Glutamatergic neuron (in vitro differentiated cells): Measurements from ENCODE around the gene STXBP5. TPM values are rescaled to one million over a fixed set of nuclear protein-coding genes. Genes with fewer than 3 reads are reported as not detected.

Source experiments
- DNase-seq: peaks from one replicate; pipeline ENCODE4 v3.0.0; 2022
- H3K27ac Mint-ChIP-seq: one replicate; pipeline ENCODE4 v1.8.0; 2020; ENCODE audit warnings: mild to moderate bottlenecking, mixed read lengths, inconsistent platforms; ENCODE audit not compliant: unreplicated experiment
- H3K27me3 Mint-ChIP-seq: one replicate; pipeline ENCODE4 v1.8.0; 2020; ENCODE audit warnings: mild to moderate bottlenecking, moderate library complexity, mixed read lengths, inconsistent platforms; ENCODE audit not compliant: unreplicated experiment
- H3K36me3 Mint-ChIP-seq: one replicate; pipeline ENCODE4 v1.8.0; 2020; ENCODE audit warnings: mild to moderate bottlenecking, mixed read lengths, inconsistent platforms; ENCODE audit not compliant: unreplicated experiment
- H3K4me1 Mint-ChIP-seq: one replicate; pipeline ENCODE4 v1.8.0; 2020; ENCODE audit warnings: mild to moderate bottlenecking, low read depth, mixed read lengths, inconsistent platforms; ENCODE audit not compliant: unreplicated experiment
- H3K4me3 Mint-ChIP-seq: one replicate; pipeline ENCODE4 v1.8.0; 2020; ENCODE audit warnings: mild to moderate bottlenecking, mixed read lengths, inconsistent platforms; ENCODE audit not compliant: unreplicated experiment
- H3K9me3 Mint-ChIP-seq: one replicate; pipeline ENCODE4 v1.8.0; 2020; ENCODE audit warnings: mild to moderate bottlenecking, moderate library complexity, mixed read lengths, inconsistent platforms; ENCODE audit not compliant: unreplicated experiment
- CTCF ChIP-seq: fragments of 200-600 bp; sonication (generic); IDR thresholded peaks from one replicate; pipeline ENCODE4 v1.5.0; 2021; ENCODE audit not compliant: partially characterized antibody, unreplicated experiment
- total RNA-seq: library from RNA; stranded (reverse); fragmentation: NEBNext Ultra II Directional; extraction: Animal tissue kit (Norgen Biotek cat#: 25700); gene quantifications from one replicate; pipeline ENCODE4 v1.2.1, GENCODE V29; 2021; ENCODE audit not compliant: unreplicated experiment

The STXBP5 gene
- total RNA-seq, 1 donor from 2014 or later: 14.6 TPM

GRCh38 chr6:147423111-147423510, 218.9 kb downstream of the STXBP5 start:
- no peak for DNase-seq
- no peaks in the 10 kb centered on the region for H3K36me3 Mint-ChIP-seq

GRCh38 chr6:147429794-147430193, 225.6 kb downstream of the STXBP5 start:
- Mint-ChIP-seq H3K4me3 (no peak overlapping the region), H3K4me1 (no peaks in the 10 kb centered on the region), H3K36me3 (no peaks in the 10 kb centered on the region), H3K27me3 (peaks cover 3% of the 10 kb centered on the region), H3K27ac (no peak overlapping the region), H3K9me3 (peaks cover 2% of the 10 kb centered on the region)
- no peak for DNase-seq
- no peak for TF ChIP-seq CTCF

More at GRCh38 chr6:147423111-147423510, 218.9 kb downstream of the STXBP5 start:
- no peak overlapping the region for H3K27ac Mint-ChIP-seq
- TF ChIP-seq CTCF: no peak
- H3K27me3 Mint-ChIP-seq: no peaks in the 10 kb centered on the region
- H3K4me1 Mint-ChIP-seq: no peaks in the 10 kb centered on the region
- no peak overlapping the region for H3K4me3 Mint-ChIP-seq
- peaks cover 2% of the 10 kb centered on the region for H3K9me3 Mint-ChIP-seq

DNA sequence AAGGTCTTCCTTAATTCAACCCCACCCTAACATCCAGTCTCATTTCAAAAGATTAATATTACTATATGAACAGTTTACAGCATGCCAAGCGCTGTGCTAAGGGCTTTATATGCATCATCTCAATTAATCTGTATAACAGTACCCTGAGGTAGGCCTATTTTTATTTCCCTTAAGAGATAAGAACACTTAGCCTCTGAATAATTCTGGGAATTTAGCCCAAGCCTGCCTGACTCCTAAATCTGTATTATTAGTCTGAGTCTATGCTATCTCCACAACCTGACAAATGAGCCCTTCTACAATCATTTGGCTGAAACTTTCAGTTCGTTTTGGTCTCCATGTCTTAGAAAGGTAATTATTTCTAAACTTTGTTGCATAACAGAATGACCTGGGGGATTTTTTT, 226.6 kb downstream of the STXBP5 start:
- H3K9me3 Mint-ChIP-seq: no peaks in the 10 kb centered on the region

DNA sequence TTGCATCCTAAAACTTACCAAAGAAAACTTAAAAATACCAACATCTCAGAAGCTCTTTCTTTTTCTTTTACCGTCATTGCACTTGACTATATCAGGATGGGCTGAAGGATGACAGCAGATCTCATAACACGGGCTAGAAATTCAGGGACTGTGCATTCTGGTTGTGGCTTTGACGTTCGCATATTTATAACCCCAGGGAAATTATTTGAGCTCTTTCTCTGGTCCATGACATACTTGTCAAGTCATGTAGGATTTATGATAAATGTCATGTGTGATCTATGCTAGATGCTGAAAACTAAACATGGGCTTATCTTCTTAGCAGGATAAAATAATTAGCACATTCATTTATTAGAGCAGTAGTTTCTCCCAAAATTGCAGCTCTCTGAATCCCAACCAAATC, 229.9 kb downstream of the STXBP5 start:
- no peaks in the 10 kb centered on the region for H3K36me3 Mint-ChIP-seq
- DNase-seq: no peak
- H3K9me3 Mint-ChIP-seq: no peaks in the 10 kb centered on the region
- no peak for TF ChIP-seq CTCF
- no peak overlapping the region for H3K4me3 Mint-ChIP-seq
- H3K27ac Mint-ChIP-seq: no peak overlapping the region
- H3K4me1 Mint-ChIP-seq: no peaks in the 10 kb centered on the region
- H3K27me3 Mint-ChIP-seq: peaks cover 3% of the 10 kb centered on the region

More for the DNA sequence above, 226.6 kb downstream of the STXBP5 start:
- Mint-ChIP-seq H3K27me3 (peaks cover 3% of the 10 kb centered on the region), H3K27ac (no peak overlapping the region), H3K4me3 (no peak overlapping the region), H3K36me3 (no peaks in the 10 kb centered on the region), H3K4me1 (no peaks in the 10 kb centered on the region)
- no peak for DNase-seq
- no peak for TF ChIP-seq CTCF

DNA sequence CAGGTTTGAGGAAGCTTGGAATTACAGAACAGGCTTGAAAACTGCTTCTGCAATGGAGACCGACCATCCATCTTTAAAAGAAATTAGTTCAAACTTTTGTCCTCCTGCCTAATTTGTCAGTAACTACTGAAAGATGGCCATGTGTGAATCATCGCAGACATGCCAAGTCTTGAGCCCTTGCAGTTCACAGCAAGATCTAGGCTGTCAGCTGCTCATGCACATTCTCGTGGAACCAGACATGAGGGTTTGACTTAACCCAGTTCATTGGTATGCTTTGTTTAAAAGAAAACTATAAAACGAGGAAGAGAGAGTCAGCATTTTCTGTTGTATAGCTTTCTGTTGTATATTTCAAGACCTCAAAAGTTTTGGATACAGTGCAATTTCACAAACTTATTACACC, 230.3 kb downstream of the STXBP5 start:
- Mint-ChIP-seq H3K4me1 (no peaks in the 10 kb centered on the region), H3K9me3 (no peaks in the 10 kb centered on the region), H3K36me3 (no peaks in the 10 kb centered on the region), H3K27me3 (peaks cover 3% of the 10 kb centered on the region), H3K4me3 (no peak overlapping the region), H3K27ac (no peak overlapping the region)
- no peak for DNase-seq
- TF ChIP-seq CTCF: no peak
